Measurements from ENCODE around the gene SLC29A2.
A peak's percentile ranks its signal among the peaks of the same experiment; 100 is the strongest.

The SLC29A2 gene

GRCh38 chr11:66373265-66373664, 1.7 kb upstream of the SLC29A2 start (continued):
- TF ChIP-seq ZSCAN16 (tag by site-specific recombination; IDR thresholded peaks at IDR 0.05) (0 out of 2 replicates have a peak, but pooled peaks have one; percentile 9), ZNF600 (tag by site-specific recombination; IDR thresholded peaks at IDR 0.05) (peak; percentile 83), ZNF473 (tag by site-specific recombination; IDR thresholded peaks at IDR 0.05) (no peak), ZSCAN5A (tag by site-specific recombination; IDR thresholded peaks at IDR 0.05) (no peak), MEIS1 (CRISPR knock-in tag; IDR thresholded peaks at IDR 0.05; ENCODE audit: borderline replicate concordance) (no peak), ZNF518A (tag by site-specific recombination; conservative IDR thresholded peaks at IDR 0.05; ENCODE audit: low read depth) (no peak), ZNF433 (tag by site-specific recombination; IDR thresholded peaks at IDR 0.05; ENCODE audit: low read depth) (no peak), ZBTB17 (tag by site-specific recombination; IDR thresholded peaks at IDR 0.05) (peak; percentile 46; the same call in 1 of the 2 replicates), ZNF768 (tag by site-specific recombination; IDR thresholded peaks at IDR 0.05) (no peak)

GRCh38 chr11:66369073-66369894, 2.3 kb downstream of the SLC29A2 start:
- Histone ChIP-seq H3K4me3 (ENCODE audit: low read depth, low read length) (no peak overlapping the region), H3K36me3 (ENCODE audit: control insufficient read depth in 2 of 2, insufficient read depth in 1 of 2, low read length in 2 of 2) (peaks cover 0 to 44% of the 10 kb centered on the region in 2 experiments; a peak in 1 of 3 replicates), H3K4me1 (ENCODE audit: control insufficient read depth, insufficient read depth, low read length) (no peaks in the 10 kb centered on the region), H3K27ac (ENCODE audit: extremely low read depth, low read depth, low read length) (no peak overlapping the region), H3K9me3 (ENCODE audit: control insufficient read depth, insufficient read depth, low read depth, low read length) (no peaks in the 10 kb centered on the region)
- TF ChIP-seq ZNF114 (tag by site-specific recombination; IDR thresholded peaks at IDR 0.05) (no peak), ZBTB26 (tag by site-specific recombination; optimal IDR thresholded peaks at IDR 0.05) (no peak), GLI2 (tag by site-specific recombination; IDR thresholded peaks at IDR 0.05; ENCODE audit: borderline replicate concordance, low read depth) (no peak), ZNF626 (tag by site-specific recombination; IDR thresholded peaks at IDR 0.05) (no peak), OVOL3 (tag by site-specific recombination; IDR thresholded peaks at IDR 0.05) (no peak), ZNF792 (tag by site-specific recombination; IDR thresholded peaks at IDR 0.05) (no peak), ZFP41 (tag by site-specific recombination; IDR thresholded peaks at IDR 0.05; ENCODE audit: borderline replicate concordance) (no peak), ZNF658 (tag by site-specific recombination; IDR thresholded peaks at IDR 0.05) (no peak), IKZF3 (tag by site-specific recombination; IDR thresholded peaks at IDR 0.05) (no peak)
- ChIA-PET CTCF (interaction anchor here (1.0 to 6.5 kb wide), 4 partner anchors 17 to 58 kb away, joined by 3 to 41 read pairs (median 10); no protein-coding TSS in a partner anchor), POLR2A (interaction anchor here (0.7 to 1.0 kb wide), 2 partner anchors 21 to 27 kb away, joined by 3 read pairs; no protein-coding TSS in a partner anchor)

Measured in HEK293 (cell line).